Muscle of leg (tissue), 11 donors: ENCODE measurements around the gene PCDHA11. TPM values are rescaled to one million over a fixed set of nuclear protein-coding genes. Genes with fewer than 3 reads are reported as not detected.
"Not testable (repeated sequence)": the region's sequence is repeated elsewhere in the genome, so short reads cannot be mapped to it uniquely, and the experiment has no call there.

Source experiments
- DNase-seq: peaks from one replicate; pipeline ENCODE4 v3.0.0; 2013
- H3K27ac ChIP-seq: one replicate; pipeline ENCODE4 v1.5.1; 2013; ENCODE audit warnings: mild to moderate bottlenecking, low read length, control low read depth
- H3K27me3 ChIP-seq: one replicate; pipeline ENCODE4 v1.6.1; 2013; ENCODE audit warnings: low read length; ENCODE audit not compliant: control insufficient read depth, insufficient read depth
- H3K36me3 ChIP-seq: one replicate; pipeline ENCODE4 v1.6.1; 2013; ENCODE audit warnings: low read length; ENCODE audit not compliant: control insufficient read depth, insufficient read depth
- H3K4me1 ChIP-seq: one replicate; pipeline ENCODE4 v1.6.1; 2013; ENCODE audit warnings: low read length; ENCODE audit not compliant: control insufficient read depth, insufficient read depth
- H3K4me3 ChIP-seq: one replicate; pipeline ENCODE4 v1.5.1; 2013; ENCODE audit warnings: low read length, control low read depth
- H3K9me3 ChIP-seq: replicated peaks from 2 replicates; pipeline ENCODE4 v1.6.1; 2013; ENCODE audit warnings: low read depth, low read length; ENCODE audit not compliant: control insufficient read depth
- WGBS: methylation state at CpG from one replicate; pipeline ENCODE4 v1.1.5; 2013; ENCODE audit warnings: missing lambda C conversion rate; ENCODE audit not compliant: insufficient coverage; 5-methylcytosine and 5-hydroxymethylcytosine counted together
- polyA plus RNA-seq, 8 donors: library from polyadenylated mRNA; unstranded; fragments of 120-200 nt; gene quantifications; one replicate each; pipeline versions ENCODE4 v1.2.1 to v1.2.3, GENCODE V29; 2013; ENCODE audit warnings: inconsistent platforms in 1 of 8, low replicate concordance in 1 of 8; ENCODE audit not compliant: insufficient read length in 8 of 8, insufficient read depth in 1 of 8
- total RNA-seq: library from RNA; stranded (reverse); fragments of 120-200 nt; gene quantifications from one replicate; pipeline ENCODE4 v1.2.4, GENCODE V29; 2013

The PCDHA11 gene
- total and polyA plus RNA-seq, 9 donors = 0.04 to 0.43 (median 0.09) TPM; not detected in 3

DNA sequence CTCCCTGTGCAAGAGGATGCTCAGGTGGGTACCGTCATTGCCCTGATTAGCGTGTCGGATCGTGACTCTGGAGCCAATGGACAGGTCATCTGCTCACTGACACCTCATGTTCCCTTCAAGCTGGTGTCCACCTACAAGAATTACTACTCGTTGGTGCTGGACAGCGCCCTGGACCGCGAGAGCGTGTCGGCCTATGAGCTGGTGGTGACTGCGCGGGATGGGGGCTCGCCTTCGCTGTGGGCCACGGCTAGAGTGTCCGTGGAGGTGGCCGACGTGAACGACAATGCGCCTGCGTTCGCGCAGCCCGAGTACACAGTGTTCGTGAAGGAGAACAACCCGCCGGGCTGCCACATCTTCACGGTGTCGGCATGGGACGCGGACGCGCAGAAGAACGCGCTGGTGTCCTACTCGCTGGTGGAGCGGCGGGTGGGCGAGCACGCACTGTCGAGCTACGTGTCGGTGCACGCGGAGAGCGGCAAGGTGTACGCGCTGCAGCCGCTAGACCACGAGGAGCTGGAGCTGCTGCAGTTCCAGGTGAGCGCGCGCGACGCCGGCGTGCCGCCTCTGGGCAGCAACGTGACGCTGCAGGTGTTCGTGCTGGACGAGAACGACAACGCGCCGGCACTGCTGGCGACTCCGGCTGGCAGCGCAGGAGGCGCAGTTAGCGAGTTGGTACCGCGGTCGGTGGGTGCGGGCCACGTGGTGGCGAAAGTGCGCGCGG lies 7.9 kb downstream of the PCDHA11 start:
- H3K27ac ChIP-seq, H3K27me3 ChIP-seq, H3K4me3 ChIP-seq, H3K36me3 ChIP-seq, DNase-seq, H3K4me1 ChIP-seq: not testable (repeated sequence)
- peaks cover 26% of the 10 kb centered on the region for H3K9me3 ChIP-seq
- 38% methylated on average over 80 of the region's 80 CpGs for WGBS

DNA sequence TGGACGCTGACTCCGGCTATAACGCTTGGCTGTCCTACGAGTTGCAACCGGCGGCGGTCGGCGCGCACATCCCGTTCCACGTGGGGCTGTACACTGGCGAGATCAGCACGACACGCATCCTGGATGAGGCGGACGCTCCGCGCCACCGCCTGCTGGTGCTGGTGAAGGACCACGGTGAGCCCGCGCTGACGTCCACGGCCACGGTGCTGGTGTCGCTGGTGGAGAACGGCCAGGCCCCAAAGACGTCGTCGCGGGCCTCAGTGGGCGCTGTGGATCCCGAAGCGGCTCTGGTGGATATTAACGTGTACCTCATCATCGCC lies 8.5 kb downstream of the PCDHA11 start:
- no peak overlapping the region for H3K27ac ChIP-seq
- peaks cover 7% of the 10 kb centered on the region for H3K27me3 ChIP-seq
- no peaks in the 10 kb centered on the region for H3K36me3 ChIP-seq
- H3K9me3 ChIP-seq = peaks cover 23% of the 10 kb centered on the region
- no peak overlapping the region for H3K4me3 ChIP-seq
- 42% methylated on average over 37 of the region's 37 CpGs for WGBS
- H3K4me1 ChIP-seq = no peaks in the 10 kb centered on the region
- no peak for DNase-seq

DNA sequence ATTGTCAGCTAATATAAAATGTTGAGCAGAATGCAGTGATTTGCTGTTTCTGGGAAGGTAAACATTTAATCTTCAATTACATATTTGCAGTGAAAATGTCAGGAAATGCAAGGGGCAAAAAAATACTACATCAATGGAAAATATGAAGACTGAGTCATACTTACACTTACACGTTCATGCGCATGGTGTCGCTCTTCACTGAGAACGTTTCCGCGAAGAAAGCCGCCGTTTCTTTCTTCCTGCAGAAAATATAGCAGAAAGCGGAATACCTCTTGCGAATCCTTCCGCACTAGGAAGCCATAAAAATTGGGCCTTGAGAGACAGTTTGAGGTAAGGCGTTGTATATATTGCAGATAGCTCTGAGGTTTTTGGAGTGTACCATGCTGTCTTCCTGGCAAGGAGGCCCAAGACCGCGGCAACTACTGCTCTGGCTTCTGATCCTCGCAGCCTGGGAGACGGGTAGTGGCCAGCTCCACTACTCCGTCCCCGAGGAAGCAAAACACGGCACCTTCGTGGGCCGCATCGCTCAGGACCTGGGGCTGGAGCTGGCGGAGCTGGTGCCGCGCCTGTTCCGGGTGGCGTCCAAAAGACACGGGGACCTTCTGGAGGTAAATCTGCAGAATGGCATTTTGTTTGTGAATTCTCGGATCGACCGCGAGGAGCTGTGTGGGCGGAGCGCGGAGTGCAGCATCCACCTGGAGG lies 13.3 kb downstream of the PCDHA11 start, which contains the start of gene PCDHA13:
Gene PCDHA13 (plus strand): TSS at position 236 of the 702 bp plus-strand sequence. CDS start 145 bp downstream, at position 381.
- H3K4me3 ChIP-seq = no peak within 1 kb of the TSS
- WGBS = 9% methylated on average over 15 of the region's 35 CpGs

DNA sequence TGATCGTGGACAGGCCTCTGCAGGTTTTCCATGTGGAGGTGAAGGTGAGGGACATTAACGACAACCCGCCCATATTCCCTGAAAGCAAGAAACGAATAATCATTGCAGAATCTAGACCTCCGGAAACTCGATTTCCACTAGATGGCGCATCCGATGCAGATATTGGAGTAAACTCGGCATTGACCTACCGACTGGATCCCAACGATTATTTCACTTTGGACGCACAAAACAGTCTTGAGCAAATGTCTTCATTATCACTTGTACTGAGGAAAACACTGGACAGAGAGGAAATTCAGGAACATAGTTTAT lies 13.8 kb downstream of the PCDHA11 start:
- WGBS = 24% methylated on average over 11 of the region's 12 CpGs
- DNase-seq = no peak
- Histone ChIP-seq H3K4me1 (no peaks in the 10 kb centered on the region), H3K9me3 (peaks cover 10% of the 10 kb centered on the region), H3K27ac (no peak overlapping the region), H3K36me3 (no peaks in the 10 kb centered on the region), H3K27me3 (peaks cover 3% of the 10 kb centered on the region), H3K4me3 (no peak overlapping the region)

More for the DNA sequence above, 13.3 kb downstream of the PCDHA11 start, which contains the start of gene PCDHA13:
- H3K27me3 ChIP-seq = peaks cover 5% of the 10 kb centered on the region
- no peaks in the 10 kb centered on the region for H3K36me3 ChIP-seq
- DNase-seq = peak; percentile 0
- peaks cover 13% of the 10 kb centered on the region for H3K9me3 ChIP-seq
- no peaks in the 10 kb centered on the region for H3K4me1 ChIP-seq
- H3K27ac ChIP-seq = no peak within 1 kb of the TSS

DNA sequence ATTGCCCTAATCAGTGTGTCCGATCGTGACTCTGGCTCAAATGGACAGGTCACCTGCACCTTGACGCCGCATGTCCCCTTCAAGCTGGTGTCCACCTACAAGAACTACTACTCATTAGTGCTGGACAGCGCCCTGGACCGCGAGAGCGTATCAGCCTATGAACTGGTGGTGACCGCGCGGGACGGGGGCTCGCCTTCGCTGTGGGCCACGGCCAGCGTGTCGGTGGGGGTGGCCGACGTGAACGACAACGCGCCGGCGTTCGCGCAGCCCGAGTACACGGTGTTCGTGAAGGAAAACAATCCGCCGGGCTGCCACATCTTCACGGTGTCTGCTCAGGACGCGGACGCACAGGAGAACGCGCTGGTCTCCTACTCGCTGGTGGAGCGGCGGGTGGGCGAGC lies 14.6 kb downstream of the PCDHA11 start:
- H3K27me3 ChIP-seq = peaks cover 2% of the 10 kb centered on the region
- H3K27ac ChIP-seq = no peak overlapping the region
- no peak for DNase-seq
- WGBS = 40% methylated on average over 41 of the region's 41 CpGs
- H3K9me3 ChIP-seq = peaks cover 10% of the 10 kb centered on the region
- H3K4me3 ChIP-seq = no peak overlapping the region
- H3K36me3 ChIP-seq = no peaks in the 10 kb centered on the region
- no peaks in the 10 kb centered on the region for H3K4me1 ChIP-seq

DNA sequence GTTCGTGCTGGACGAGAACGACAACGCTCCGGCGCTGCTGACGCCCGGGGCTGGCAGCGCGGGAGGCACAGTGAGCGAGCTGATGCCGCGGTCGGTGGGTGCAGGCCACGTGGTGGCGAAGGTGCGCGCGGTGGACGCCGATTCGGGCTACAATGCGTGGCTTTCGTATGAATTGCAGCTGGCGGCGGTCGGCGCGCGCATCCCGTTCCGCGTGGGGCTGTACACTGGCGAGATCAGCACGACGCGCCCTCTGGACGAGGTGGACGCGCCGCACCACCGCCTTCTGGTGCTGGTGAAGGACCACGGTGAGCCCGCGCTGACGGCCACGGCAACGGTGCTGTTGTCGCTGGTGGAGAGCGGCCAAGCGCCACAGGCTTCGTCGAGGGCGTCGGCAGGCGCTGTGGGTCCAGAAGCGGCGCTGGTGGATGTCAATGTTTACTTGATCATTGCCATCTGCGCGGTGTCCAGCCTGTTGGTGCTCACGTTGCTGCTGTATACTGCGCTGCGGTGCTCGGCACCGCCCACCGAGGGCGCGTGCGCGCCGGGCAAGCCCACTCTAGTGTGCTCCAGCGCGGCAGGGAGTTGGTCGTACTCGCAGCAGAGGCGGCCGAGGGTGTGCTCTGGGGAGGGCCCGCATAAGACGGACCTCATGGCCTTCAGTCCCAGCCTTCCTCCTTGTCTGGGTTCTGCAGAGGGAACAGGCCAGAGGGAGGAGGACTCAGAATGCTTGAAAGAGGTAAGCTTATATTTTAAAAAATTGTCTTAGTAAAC lies 15.4 kb downstream of the PCDHA11 start:
- H3K27ac ChIP-seq = no peak overlapping the region
- peaks cover 2% of the 10 kb centered on the region for H3K27me3 ChIP-seq
- H3K4me1 ChIP-seq = no peaks in the 10 kb centered on the region
- H3K9me3 ChIP-seq = peaks cover 10% of the 10 kb centered on the region
- 39% methylated on average over 79 of the region's 79 CpGs for WGBS
- no peak overlapping the region for H3K4me3 ChIP-seq
- no peak for DNase-seq
- H3K36me3 ChIP-seq = no peaks in the 10 kb centered on the region

DNA sequence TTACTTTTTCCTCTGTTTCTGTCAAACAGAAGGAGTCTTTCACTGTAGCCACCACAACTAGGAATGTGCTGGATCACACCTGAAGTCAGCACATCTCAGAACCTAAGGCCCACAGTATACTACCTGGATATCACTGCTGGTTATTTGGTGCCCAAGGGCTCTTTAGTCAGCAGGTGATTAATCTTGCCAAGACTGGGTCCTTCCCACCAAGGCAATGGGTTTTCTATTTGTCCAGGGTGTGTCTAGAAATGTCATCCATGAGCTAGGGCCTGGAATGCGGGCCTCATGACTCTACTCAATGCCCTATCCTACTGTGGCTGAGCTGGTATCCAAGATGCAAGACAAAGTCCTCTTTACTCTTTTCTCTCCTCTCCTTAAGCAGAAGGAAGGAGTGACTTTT lies 47.6 kb downstream of the PCDHA11 start:
- H3K36me3 ChIP-seq = no peaks in the 10 kb centered on the region
- H3K9me3 ChIP-seq = peaks cover 9% of the 10 kb centered on the region
- H3K4me3 ChIP-seq = no peak overlapping the region
- no peaks in the 10 kb centered on the region for H3K27me3 ChIP-seq
- no peaks in the 10 kb centered on the region for H3K4me1 ChIP-seq
- DNase-seq = no peak
- WGBS = no CpG with 5 or more reads among the region's 1 CpG
- no peak overlapping the region for H3K27ac ChIP-seq

Other genes with a start within 250 kb of the PCDHA11 start
- gene CD14, start 235.8 kb upstream of the PCDHA11 start, total RNA-seq = 32.1 TPM
- 10 to 100 TPM; 21.0 to 32.8 (median 28.4) TPM for gene CD14, start 235.8 kb upstream of the PCDHA11 start, polyA plus RNA-seq
- gene TMCO6, start 229.5 kb upstream of the PCDHA11 start, total RNA-seq = 5.6 TPM
- 10 to 100 TPM in 2 of 8 donors, 1 to 10 TPM in 6; 7.0 to 11.8 (median 8.7) TPM for gene TMCO6, start 229.5 kb upstream of the PCDHA11 start, polyA plus RNA-seq
- gene NDUFA2, start 221.3 kb upstream of the PCDHA11 start, total RNA-seq = 66.3 TPM
- 10 to 100 TPM; 57.9 to 76.0 (median 67.2) TPM for gene NDUFA2, start 221.3 kb upstream of the PCDHA11 start, polyA plus RNA-seq
- 63.6 TPM for gene IK, start 221.1 kb upstream of the PCDHA11 start, total RNA-seq
- gene IK, start 221.1 kb upstream of the PCDHA11 start, polyA plus RNA-seq = 100 to 1,000 TPM in 5 of 8 donors, 10 to 100 TPM in 3; 85.1 to 124 (median 109) TPM
- 9.9 TPM for gene WDR55, start 204.1 kb upstream of the PCDHA11 start, total RNA-seq
- 10 to 100 TPM; 11.5 to 16.0 (median 13.9) TPM for gene WDR55, start 204.1 kb upstream of the PCDHA11 start, polyA plus RNA-seq
- gene DND1, start 195.4 kb upstream of the PCDHA11 start, total RNA-seq = 0.31 TPM
- gene DND1, start 195.4 kb upstream of the PCDHA11 start, polyA plus RNA-seq = under 1 TPM in 4 of 8 donors, not detected in 4; 0.12 to 0.32 (median 0.22) TPM
- gene HARS1, start 177.6 kb upstream of the PCDHA11 start, total RNA-seq = 41.4 TPM
- 10 to 100 TPM; 47.0 to 54.0 (median 51.0) TPM for gene HARS1, start 177.6 kb upstream of the PCDHA11 start, polyA plus RNA-seq
- gene HARS2, start 177.5 kb upstream of the PCDHA11 start, total RNA-seq = 23.5 TPM
- gene HARS2, start 177.5 kb upstream of the PCDHA11 start, polyA plus RNA-seq = 10 to 100 TPM; 21.8 to 29.5 (median 25.3) TPM
- gene ZMAT2, start 168.5 kb upstream of the PCDHA11 start, total RNA-seq = 68.5 TPM
- 100 to 1,000 TPM in 1 of 8 donors, 10 to 100 TPM in 7; 78.9 to 104 (median 90.5) TPM for gene ZMAT2, start 168.5 kb upstream of the PCDHA11 start, polyA plus RNA-seq
- gene PCDHA1, start 82.8 kb upstream of the PCDHA11 start, total RNA-seq = 0.04 TPM
- gene PCDHA1, start 82.8 kb upstream of the PCDHA11 start, polyA plus RNA-seq = under 1 TPM in 4 of 8 donors, not detected in 4; 0.04 to 0.09 (median 0.06) TPM
- 0.04 TPM for gene PCDHA2, start 74.1 kb upstream of the PCDHA11 start, total RNA-seq
- under 1 TPM in 5 of 8 donors, not detected in 3; 0.03 to 0.13 (median 0.05) TPM for gene PCDHA2, start 74.1 kb upstream of the PCDHA11 start, polyA plus RNA-seq
- 0.18 TPM for gene PCDHA3, start 67.9 kb upstream of the PCDHA11 start, total RNA-seq
- under 1 TPM; 0.05 to 0.23 (median 0.17) TPM for gene PCDHA3, start 67.9 kb upstream of the PCDHA11 start, polyA plus RNA-seq
- 0.22 TPM for gene PCDHA4, start 61.9 kb upstream of the PCDHA11 start, total RNA-seq
- gene PCDHA4, start 61.9 kb upstream of the PCDHA11 start, polyA plus RNA-seq = under 1 TPM; 0.07 to 0.23 (median 0.12) TPM
- gene PCDHA5, start 47.3 kb upstream of the PCDHA11 start, total RNA-seq = 0.04 TPM
- under 1 TPM in 5 of 8 donors, not detected in 3; 0.04 to 0.30 (median 0.11) TPM for gene PCDHA5, start 47.3 kb upstream of the PCDHA11 start, polyA plus RNA-seq
- 0.09 TPM for gene PCDHA6, start 41.0 kb upstream of the PCDHA11 start, total RNA-seq
- gene PCDHA6, start 41.0 kb upstream of the PCDHA11 start, polyA plus RNA-seq = under 1 TPM; 0.04 to 0.36 (median 0.13) TPM
- gene PCDHA7, start 34.7 kb upstream of the PCDHA11 start, total RNA-seq = 0.13 TPM
- under 1 TPM; 0.04 to 0.26 (median 0.13) TPM for gene PCDHA7, start 34.7 kb upstream of the PCDHA11 start, polyA plus RNA-seq
- 0.09 TPM for gene PCDHA8, start 27.8 kb upstream of the PCDHA11 start, total RNA-seq
- under 1 TPM in 4 of 8 donors, not detected in 4; 0.03 to 0.11 (median 0.06) TPM for gene PCDHA8, start 27.8 kb upstream of the PCDHA11 start, polyA plus RNA-seq
- gene PCDHA9, start 20.6 kb upstream of the PCDHA11 start, total RNA-seq = 0.04 TPM
- under 1 TPM in 4 of 8 donors, not detected in 4; 0.03 to 0.05 (median 0.03) TPM for gene PCDHA9, start 20.6 kb upstream of the PCDHA11 start, polyA plus RNA-seq
- 0.09 TPM for gene PCDHA10, start 13.1 kb upstream of the PCDHA11 start, total RNA-seq
- under 1 TPM; 0.04 to 0.12 (median 0.07) TPM for gene PCDHA10, start 13.1 kb upstream of the PCDHA11 start, polyA plus RNA-seq
- gene PCDHA12, start 6.4 kb downstream of the PCDHA11 start, total RNA-seq = 0.09 TPM
- gene PCDHA12, start 6.4 kb downstream of the PCDHA11 start, polyA plus RNA-seq = under 1 TPM in 6 of 8 donors, not detected in 2; 0.05 to 0.12 (median 0.07) TPM
- 0.04 TPM for gene PCDHA13, start 13.2 kb downstream of the PCDHA11 start, total RNA-seq
- under 1 TPM in 3 of 8 donors, not detected in 5; 0.03 to 0.14 (median 0.04) TPM for gene PCDHA13, start 13.2 kb downstream of the PCDHA11 start, polyA plus RNA-seq
- 0.27 TPM for gene PCDHAC1, start 57.3 kb downstream of the PCDHA11 start, total RNA-seq
- gene PCDHAC1, start 57.3 kb downstream of the PCDHA11 start, polyA plus RNA-seq = under 1 TPM; 0.06 to 0.31 (median 0.13) TPM
- gene PCDHAC2, start 97.5 kb downstream of the PCDHA11 start, total RNA-seq = 1.9 TPM
- gene PCDHAC2, start 97.5 kb downstream of the PCDHA11 start, polyA plus RNA-seq = 1 to 10 TPM in 6 of 8 donors, under 1 TPM in 2; 0.83 to 3.9 (median 2.0) TPM
- gene PCDHB1, start 182.4 kb downstream of the PCDHA11 start, total RNA-seq = 0.13 TPM
- gene PCDHB1, start 182.4 kb downstream of the PCDHA11 start, polyA plus RNA-seq = under 1 TPM; 0.05 to 0.27 (median 0.11) TPM
- gene PCDHB2, start 225.7 kb downstream of the PCDHA11 start, total RNA-seq = 3.2 TPM
- 1 to 10 TPM; 2.9 to 7.8 (median 3.9) TPM for gene PCDHB2, start 225.7 kb downstream of the PCDHA11 start, polyA plus RNA-seq
- 1.8 TPM for gene PCDHB3, start 231.5 kb downstream of the PCDHA11 start, total RNA-seq
- gene PCDHB3, start 231.5 kb downstream of the PCDHA11 start, polyA plus RNA-seq = 1 to 10 TPM; 1.4 to 4.4 (median 1.8) TPM